Measurements from ENCODE around the gene LBP. TPM values are rescaled to one million over a fixed set of nuclear protein-coding genes. Genes with fewer than 3 reads are reported as not detected.
"Not testable (repeated sequence)": the region's sequence is repeated elsewhere in the genome, so short reads cannot be mapped to it uniquely, and the experiment has no call there.

Gene LBP
- total and polyA plus RNA-seq, 2 donors (not counting 1 experiment from before 2014, with no cell fraction given): 0.08 to 0.17 TPM

DNA sequence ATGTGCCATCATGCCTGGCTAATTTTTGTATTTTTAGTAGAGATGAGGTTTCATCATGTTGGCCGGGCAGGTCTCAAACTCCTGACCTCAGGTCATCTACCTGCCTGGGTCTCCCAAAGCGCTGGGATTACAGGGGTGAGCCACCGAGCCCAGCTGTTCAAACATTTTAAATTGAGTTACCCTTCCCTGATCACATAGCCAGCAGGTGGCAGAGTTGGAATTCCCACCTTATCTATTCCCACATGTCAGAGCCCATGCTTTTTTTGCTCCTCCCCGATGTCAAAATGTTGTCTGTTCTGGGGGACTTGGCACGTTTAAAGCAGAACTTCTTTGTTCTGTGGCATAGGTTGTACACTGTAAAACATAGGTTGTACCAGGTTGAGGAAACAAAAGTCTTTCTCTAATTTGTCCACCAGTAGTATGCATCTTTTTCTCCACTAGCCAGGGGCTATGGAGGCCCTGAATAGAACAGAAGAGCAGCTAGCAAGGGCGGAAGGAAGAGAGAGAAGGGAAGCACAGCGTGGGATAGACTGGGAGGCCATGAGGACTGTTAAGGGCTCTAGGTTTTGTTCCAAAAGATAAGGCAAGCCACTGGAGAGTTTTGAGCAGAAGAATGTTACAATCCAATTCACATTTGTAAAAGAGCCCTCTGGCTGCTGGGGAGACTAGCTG, 7.3 kb upstream of the LBP start:
- no peaks in the 10 kb centered on the region for H3K36me3 ChIP-seq (ENCODE audit: control insufficient read depth, insufficient read depth, low read length)
- H2AFZ ChIP-seq (ENCODE audit: low read length): no peak overlapping the region
- H3K9ac ChIP-seq (ENCODE audit: insufficient read depth, low read length): no peak overlapping the region
- H3K4me3 ChIP-seq (replicated peaks in 1 of 4; ENCODE audit: control extremely low read depth in 1 of 4, insufficient read depth in 1 of 4, low read depth in 3 of 4, low read length in 4 of 4): no peak overlapping the region
- no peaks in the 10 kb centered on the region for H3K9me3 ChIP-seq (ENCODE audit: control insufficient read depth, insufficient read depth, low read depth, low read length)
- DNase-seq (ENCODE audit: low read depth in 2 of 2): peak in 1 of 2 donors; percentile 21
- no peaks in the 10 kb centered on the region for H4K20me1 ChIP-seq (ENCODE audit: control insufficient read depth, extremely low read depth, insufficient read depth, low read length)
- no peaks in the 10 kb centered on the region for H3K79me2 ChIP-seq (ENCODE audit: control insufficient read depth, insufficient read depth, low read length)
- no peaks in the 10 kb centered on the region for H3K4me1 ChIP-seq (ENCODE audit: control insufficient read depth, extremely low read depth, insufficient read depth, low read length)
- no peak overlapping the region for H3K4me2 ChIP-seq (ENCODE audit: extremely low read depth, insufficient read depth, low read length)
- H3K27ac ChIP-seq (ENCODE audit: insufficient read depth, low read length): no peak overlapping the region
- peaks cover 8% of the 10 kb centered on the region for H3K27me3 ChIP-seq (ENCODE audit: control insufficient read depth, insufficient read depth, low read length)
- TF ChIP-seq EZH2 (IDR thresholded peaks at IDR 0.05; ENCODE audit: low read length, missing control alignments): no peak
- TF ChIP-seq, protein P1, sequence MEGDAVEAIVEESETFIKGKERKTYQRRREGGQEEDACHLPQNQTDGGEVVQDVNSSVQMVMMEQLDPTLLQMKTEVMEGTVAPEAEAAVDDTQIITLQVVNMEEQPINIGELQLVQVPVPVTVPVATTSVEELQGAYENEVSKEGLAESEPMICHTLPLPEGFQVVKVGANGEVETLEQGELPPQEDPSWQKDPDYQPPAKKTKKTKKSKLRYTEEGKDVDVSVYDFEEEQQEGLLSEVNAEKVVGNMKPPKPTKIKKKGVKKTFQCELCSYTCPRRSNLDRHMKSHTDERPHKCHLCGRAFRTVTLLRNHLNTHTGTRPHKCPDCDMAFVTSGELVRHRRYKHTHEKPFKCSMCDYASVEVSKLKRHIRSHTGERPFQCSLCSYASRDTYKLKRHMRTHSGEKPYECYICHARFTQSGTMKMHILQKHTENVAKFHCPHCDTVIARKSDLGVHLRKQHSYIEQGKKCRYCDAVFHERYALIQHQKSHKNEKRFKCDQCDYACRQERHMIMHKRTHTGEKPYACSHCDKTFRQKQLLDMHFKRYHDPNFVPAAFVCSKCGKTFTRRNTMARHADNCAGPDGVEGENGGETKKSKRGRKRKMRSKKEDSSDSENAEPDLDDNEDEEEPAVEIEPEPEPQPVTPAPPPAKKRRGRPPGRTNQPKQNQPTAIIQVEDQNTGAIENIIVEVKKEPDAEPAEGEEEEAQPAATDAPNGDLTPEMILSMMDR (conservative IDR thresholded peaks at IDR 0.05 in 1 of 2, IDR thresholded peaks at IDR 0.05 in 1 of 2; ENCODE audit: low read depth in 1 of 2, low read length in 2 of 2): peak; percentile 10 to 22

DNA sequence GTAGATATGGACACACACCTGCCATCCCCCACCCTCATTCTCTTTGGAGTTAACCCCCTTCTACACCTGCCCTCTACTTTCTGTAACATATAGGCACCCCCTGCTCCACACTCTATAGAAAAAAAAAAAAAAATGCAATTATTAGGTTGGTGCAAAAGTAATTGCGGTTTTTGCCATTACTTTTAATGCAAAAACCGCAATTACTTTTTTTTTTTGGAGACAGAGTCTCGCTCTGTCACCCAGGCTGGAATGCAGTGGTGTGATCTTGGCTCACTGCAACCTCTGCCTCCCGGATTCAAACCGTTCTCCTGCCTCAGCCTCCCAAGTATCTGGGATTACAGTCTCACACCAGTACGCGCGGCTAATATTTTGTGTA, 6.8 kb upstream of the LBP start:
- not testable (repeated sequence) for H3K79me2 ChIP-seq (ENCODE audit: control insufficient read depth, insufficient read depth, low read length); H3K27me3 ChIP-seq (ENCODE audit: control insufficient read depth, insufficient read depth, low read length); H3K27ac ChIP-seq (ENCODE audit: insufficient read depth, low read length); H3K9me3 ChIP-seq (ENCODE audit: control insufficient read depth, insufficient read depth, low read depth, low read length); H3K4me2 ChIP-seq (ENCODE audit: extremely low read depth, insufficient read depth, low read length); H2AFZ ChIP-seq (ENCODE audit: low read length); H3K36me3 ChIP-seq (ENCODE audit: control insufficient read depth, insufficient read depth, low read length); H3K4me3 ChIP-seq (replicated peaks in 1 of 4; ENCODE audit: control extremely low read depth in 1 of 4, insufficient read depth in 1 of 4, low read depth in 3 of 4, low read length in 4 of 4); DNase-seq (ENCODE audit: low read depth in 2 of 2); H3K4me1 ChIP-seq (ENCODE audit: control insufficient read depth, extremely low read depth, insufficient read depth, low read length); H4K20me1 ChIP-seq (ENCODE audit: control insufficient read depth, extremely low read depth, insufficient read depth, low read length); H3K9ac ChIP-seq (ENCODE audit: insufficient read depth, low read length)

DNA sequence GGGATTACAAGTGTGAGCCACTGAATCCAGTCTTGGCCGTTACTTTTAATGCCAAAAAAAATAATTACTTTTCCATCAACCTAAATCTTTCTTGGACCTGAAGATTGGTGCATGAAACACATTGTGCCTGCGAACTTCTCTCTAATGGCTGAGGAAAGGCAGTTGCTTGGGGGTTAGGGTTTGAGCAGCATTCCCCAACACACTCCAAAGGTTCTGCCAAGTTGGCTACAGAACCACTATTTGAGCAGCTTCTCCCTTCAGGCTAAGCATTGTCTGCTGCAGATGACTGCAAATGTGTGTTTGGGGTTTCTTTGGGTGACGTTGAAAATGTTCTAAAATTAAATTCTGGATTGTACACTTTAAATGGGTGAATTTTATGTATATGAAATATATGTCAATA, 6.3 kb upstream of the LBP start:
- Histone ChIP-seq H3K36me3 (ENCODE audit: control insufficient read depth, insufficient read depth, low read length) (no peaks in the 10 kb centered on the region), H3K4me2 (ENCODE audit: extremely low read depth, insufficient read depth, low read length) (no peak overlapping the region), H3K27me3 (ENCODE audit: control insufficient read depth, insufficient read depth, low read length) (peaks cover 8% of the 10 kb centered on the region), H4K20me1 (ENCODE audit: control insufficient read depth, extremely low read depth, insufficient read depth, low read length) (no peaks in the 10 kb centered on the region), H3K79me2 (ENCODE audit: control insufficient read depth, insufficient read depth, low read length) (no peaks in the 10 kb centered on the region), H3K9ac (ENCODE audit: insufficient read depth, low read length) (no peak overlapping the region), H3K4me1 (ENCODE audit: control insufficient read depth, extremely low read depth, insufficient read depth, low read length) (no peaks in the 10 kb centered on the region), H3K9me3 (ENCODE audit: control insufficient read depth, insufficient read depth, low read depth, low read length) (no peaks in the 10 kb centered on the region), H3K27ac (ENCODE audit: insufficient read depth, low read length) (no peak overlapping the region), H3K4me3 (replicated peaks in 1 of 4; ENCODE audit: control extremely low read depth in 1 of 4, insufficient read depth in 1 of 4, low read depth in 3 of 4, low read length in 4 of 4) (no peak overlapping the region), H2AFZ (ENCODE audit: low read length) (no peak overlapping the region)
- TF ChIP-seq, protein P1 (conservative IDR thresholded peaks at IDR 0.05 in 1 of 2, IDR thresholded peaks at IDR 0.05 in 1 of 2; ENCODE audit: low read depth in 1 of 2, low read length in 2 of 2): no peak
- TF ChIP-seq EZH2 (IDR thresholded peaks at IDR 0.05; ENCODE audit: low read length, missing control alignments): no peak
- no peak for DNase-seq (ENCODE audit: low read depth in 2 of 2)

Data from fibroblast of lung (primary cell).